ENCODE measurements around the gene CCND2.

CCND2 gene

GRCh38 chr12:4277205-4277543 is 3.6 kb downstream of the CCND2 start:
- Histone ChIP-seq H3K27ac (no peak overlapping the region), H3K36me3 (ENCODE audit: insufficient read depth, low read length) (peaks cover 61% of the 10 kb centered on the region), H3K9me3 (ENCODE audit: low read depth, low read length) (no peaks in the 10 kb centered on the region), H3K9ac (ENCODE audit: insufficient read length) (peak overlapping the region; percentile 30), H3K4me3 (peak overlapping the region; percentile 31; the same call in 1 of the 2 replicates)
- no peak for DNase-seq (ENCODE audit: low read depth, low spot score)
- TF ChIP-seq POLR2AphosphoS5 (IDR thresholded peaks at IDR 0.05; ENCODE audit: borderline replicate concordance, low read depth, low read length) (no peak), FOXP2 (optimal IDR thresholded peaks at IDR 0.05; ENCODE audit: control extremely low read depth, extremely low read length, insufficient read depth) (no peak), EZH2 (IDR thresholded peaks at IDR 0.05) (no peak)

GRCh38 chr12:4277857-4278256 is 4.3 kb downstream of the CCND2 start:
- Histone ChIP-seq H3K27ac (no peak overlapping the region), H3K36me3 (ENCODE audit: insufficient read depth, low read length) (peaks cover 68% of the 10 kb centered on the region), H3K9me3 (ENCODE audit: low read depth, low read length) (no peaks in the 10 kb centered on the region), H3K4me3 (no peak overlapping the region), H3K9ac (ENCODE audit: insufficient read length) (no peak overlapping the region)
- no peak for DNase-seq (ENCODE audit: low read depth, low spot score)
- TF ChIP-seq POLR2AphosphoS5 (IDR thresholded peaks at IDR 0.05; ENCODE audit: borderline replicate concordance, low read depth, low read length) (no peak; the same call in 1 of the 2 replicates), EZH2 (IDR thresholded peaks at IDR 0.05) (no peak), FOXP2 (optimal IDR thresholded peaks at IDR 0.05; ENCODE audit: control extremely low read depth, extremely low read length, insufficient read depth) (no peak)

GRCh38 chr12:4278329-4279197 is 5.0 kb downstream of the CCND2 start:
- Histone ChIP-seq H3K27ac (no peak overlapping the region), H3K4me3 (no peak overlapping the region), H3K9me3 (ENCODE audit: low read depth, low read length) (no peaks in the 10 kb centered on the region), H3K9ac (ENCODE audit: insufficient read length) (no peak overlapping the region), H3K36me3 (ENCODE audit: insufficient read depth, low read length) (peaks cover 75% of the 10 kb centered on the region)
- no peak for DNase-seq (ENCODE audit: low read depth, low spot score)
- TF ChIP-seq FOXP2 (optimal IDR thresholded peaks at IDR 0.05; ENCODE audit: control extremely low read depth, extremely low read length, insufficient read depth) (no peak), POLR2AphosphoS5 (IDR thresholded peaks at IDR 0.05; ENCODE audit: borderline replicate concordance, low read depth, low read length) (0 out of 2 replicates have a peak, but pooled peaks have one; percentile 1), EZH2 (IDR thresholded peaks at IDR 0.05) (no peak)

GRCh38 chr12:4279198-4279690 is 5.7 kb downstream of the CCND2 start:
- H3K9me3 ChIP-seq (ENCODE audit: low read depth, low read length), result no peaks in the 10 kb centered on the region
- H3K27ac ChIP-seq, result no peak overlapping the region
- DNase-seq (ENCODE audit: low read depth, low spot score), result no peak
- no peak for TF ChIP-seq EZH2 (IDR thresholded peaks at IDR 0.05)
- TF ChIP-seq POLR2AphosphoS5 (IDR thresholded peaks at IDR 0.05; ENCODE audit: borderline replicate concordance, low read depth, low read length), result no peak
- no peak for TF ChIP-seq FOXP2 (optimal IDR thresholded peaks at IDR 0.05; ENCODE audit: control extremely low read depth, extremely low read length, insufficient read depth)
- no peak overlapping the region for H3K9ac ChIP-seq (ENCODE audit: insufficient read length)
- no peak overlapping the region for H3K4me3 ChIP-seq
- H3K36me3 ChIP-seq (ENCODE audit: insufficient read depth, low read length), result peaks cover 82% of the 10 kb centered on the region

GRCh38 chr12:4280351-4281163 is 7.0 kb downstream of the CCND2 start:
- no peak for DNase-seq (ENCODE audit: low read depth, low spot score)
- H3K27ac ChIP-seq, result no peak overlapping the region
- H3K9ac ChIP-seq (ENCODE audit: insufficient read length), result no peak overlapping the region
- peaks cover 92% of the 10 kb centered on the region for H3K36me3 ChIP-seq (ENCODE audit: insufficient read depth, low read length)
- no peaks in the 10 kb centered on the region for H3K9me3 ChIP-seq (ENCODE audit: low read depth, low read length)
- TF ChIP-seq FOXP2 (optimal IDR thresholded peaks at IDR 0.05; ENCODE audit: control extremely low read depth, extremely low read length, insufficient read depth) (no peak), POLR2AphosphoS5 (IDR thresholded peaks at IDR 0.05; ENCODE audit: borderline replicate concordance, low read depth, low read length) (0 out of 2 replicates have a peak, but pooled peaks have one; percentile 9), EZH2 (IDR thresholded peaks at IDR 0.05) (no peak)
- no peak overlapping the region for H3K4me3 ChIP-seq

- DNase-seq (ENCODE audit: low read depth, low spot score), result no peak
- H3K36me3 ChIP-seq (ENCODE audit: insufficient read depth, low read length), result peaks cover 93% of the 10 kb centered on the region
- no peaks in the 10 kb centered on the region for H3K9me3 ChIP-seq (ENCODE audit: low read depth, low read length)
- no peak overlapping the region for H3K9ac ChIP-seq (ENCODE audit: insufficient read length)
- TF ChIP-seq FOXP2 (optimal IDR thresholded peaks at IDR 0.05; ENCODE audit: control extremely low read depth, extremely low read length, insufficient read depth) (no peak), POLR2AphosphoS5 (IDR thresholded peaks at IDR 0.05; ENCODE audit: borderline replicate concordance, low read depth, low read length) (no peak), EZH2 (IDR thresholded peaks at IDR 0.05) (no peak)
- no peak overlapping the region for H3K4me3 ChIP-seq
- no peak overlapping the region for H3K27ac ChIP-seq
Measured at GRCh38 chr12:4281173-4281654, 7.7 kb downstream of the CCND2 start.

- Histone ChIP-seq H3K4me3 (no peak overlapping the region), H3K9ac (ENCODE audit: insufficient read length) (no peak overlapping the region), H3K9me3 (ENCODE audit: low read depth, low read length) (no peaks in the 10 kb centered on the region), H3K27ac (no peak overlapping the region), H3K36me3 (ENCODE audit: insufficient read depth, low read length) (peaks cover 95% of the 10 kb centered on the region)
- TF ChIP-seq FOXP2 (optimal IDR thresholded peaks at IDR 0.05; ENCODE audit: control extremely low read depth, extremely low read length, insufficient read depth), result no peak
- TF ChIP-seq EZH2 (IDR thresholded peaks at IDR 0.05), result no peak
- TF ChIP-seq POLR2AphosphoS5 (IDR thresholded peaks at IDR 0.05; ENCODE audit: borderline replicate concordance, low read depth, low read length), result no peak; the same call in 1 of the 2 replicates
- no peak for DNase-seq (ENCODE audit: low read depth, low spot score)
Measured at GRCh38 chr12:4282103-4282891, 8.7 kb downstream of the CCND2 start.
